ENCODE results near the gene SPDEF. TPM values are rescaled to one million over a fixed set of nuclear protein-coding genes. Genes with fewer than 3 reads are reported as not detected.

SPDEF gene
- total RNA-seq, 4 donors from 2014 or later = not detected

DNA sequence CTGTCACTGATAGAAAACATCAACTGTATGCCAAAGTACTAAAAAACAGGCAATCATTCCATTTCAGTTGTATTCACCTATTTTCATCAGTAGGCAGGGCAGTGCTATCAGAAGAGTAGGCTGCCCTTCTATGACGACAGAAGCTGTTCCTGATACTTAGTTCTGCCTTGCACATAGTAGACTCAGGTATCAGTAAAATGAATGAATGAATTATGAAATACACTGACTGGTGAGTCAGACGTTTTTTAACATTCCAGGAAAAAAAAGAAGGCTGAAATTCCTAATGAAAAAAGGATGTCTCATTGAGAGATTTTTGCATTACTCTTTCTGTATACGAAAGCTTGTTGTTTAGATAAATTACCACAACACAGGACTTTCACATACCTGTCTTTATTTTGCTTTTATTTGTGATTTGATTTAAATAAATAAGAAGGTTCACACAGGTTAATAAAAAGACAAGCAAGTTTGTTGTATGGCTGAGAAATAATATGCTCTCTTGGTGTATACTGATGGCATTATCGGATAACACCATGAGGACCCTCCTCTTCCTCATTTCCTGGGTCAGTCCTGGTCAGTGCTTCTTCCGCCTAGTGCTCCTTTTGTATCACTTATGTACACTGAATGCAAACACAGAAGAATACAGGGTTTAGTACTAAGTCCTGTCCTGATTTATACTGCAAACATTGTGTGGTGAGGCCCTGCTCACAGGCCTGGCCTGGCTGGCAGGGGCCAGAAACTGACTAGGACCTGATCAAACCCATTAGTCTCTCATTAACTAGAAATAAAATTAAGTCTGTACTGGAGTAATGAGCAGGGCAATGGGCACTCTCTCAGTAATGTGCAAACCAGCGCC, 39.4 kb upstream of the SPDEF start:
- H3K27ac ChIP-seq = no peak overlapping the region
- 64 to 74% methylated on average over 6 of the region's 6 CpGs for WGBS, 2 donors
- no peaks in the 10 kb centered on the region for H3K36me3 ChIP-seq
- TF ChIP-seq CTCF (IDR thresholded peaks at IDR 0.05) = no peak
- no peak for TF ChIP-seq POLR2A (IDR thresholded peaks at IDR 0.05)
- no peak for TF ChIP-seq EP300 (IDR thresholded peaks at IDR 0.05)
- H3K27me3 ChIP-seq = no peaks in the 10 kb centered on the region
- peaks cover 0 to 38% (median 5%) of the 10 kb centered on the region in 4 donors for H3K4me1 ChIP-seq
- no peaks in the 10 kb centered on the region for H3K9me3 ChIP-seq
- H3K4me3 ChIP-seq = no peak overlapping the region
- DNase-seq (ENCODE audit: low spot score in 2 of 2) = no peak

DNA sequence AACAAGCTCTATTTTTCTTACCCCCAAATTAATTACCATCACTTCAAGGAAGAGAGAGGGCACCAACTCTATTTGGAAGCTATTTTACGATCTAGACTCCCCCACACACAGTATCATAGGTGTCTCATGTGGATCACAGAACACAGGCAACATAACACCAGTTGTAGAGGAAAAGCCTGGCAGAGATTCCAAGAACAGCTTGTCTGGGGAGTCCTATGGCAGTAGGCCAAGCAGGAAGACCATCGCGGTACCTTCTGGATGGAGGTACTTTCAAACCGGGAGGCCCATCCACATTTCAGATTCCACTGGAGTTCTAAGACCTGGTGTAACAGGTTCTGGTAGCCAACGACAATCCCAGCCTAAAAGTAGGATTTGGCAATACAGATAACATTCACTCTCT, 37.6 kb upstream of the SPDEF start:
- Histone ChIP-seq H3K9me3 (no peaks in the 10 kb centered on the region), H3K27me3 (no peaks in the 10 kb centered on the region), H3K4me1 (peaks cover 0 to 23% (median 5%) of the 10 kb centered on the region in 4 donors), H3K27ac (no peak overlapping the region), H3K4me3 (no peak overlapping the region), H3K36me3 (peaks cover 0 to 12% (median 7%) of the 10 kb centered on the region in 3 donors)
- TF ChIP-seq POLR2A (IDR thresholded peaks at IDR 0.05) (no peak), CTCF (IDR thresholded peaks at IDR 0.05) (no peak), EP300 (IDR thresholded peaks at IDR 0.05) (no peak)
- DNase-seq (ENCODE audit: low spot score in 2 of 2) = no peak
- WGBS, 2 donors = 83 to 84% methylated on average over 5 of the region's 5 CpGs

- WGBS, 2 donors = 86 to 88% methylated on average over 10 of the region's 10 CpGs
- peaks cover 0 to 10% (median 0%) of the 10 kb centered on the region in 4 donors for H3K4me1 ChIP-seq
- H3K27ac ChIP-seq = no peak overlapping the region
- peaks cover 0 to 24% (median 7%) of the 10 kb centered on the region in 3 donors for H3K36me3 ChIP-seq
- TF ChIP-seq CTCF (IDR thresholded peaks at IDR 0.05) (no peak), EP300 (IDR thresholded peaks at IDR 0.05) (no peak), POLR2A (IDR thresholded peaks at IDR 0.05) (no peak)
- no peaks in the 10 kb centered on the region for H3K9me3 ChIP-seq
- no peaks in the 10 kb centered on the region for H3K27me3 ChIP-seq
- no peak overlapping the region for H3K4me3 ChIP-seq
- DNase-seq (ENCODE audit: low spot score in 2 of 2) = no peak
These were observed 36.3 kb upstream of the SPDEF start for GRCh38 chr6:34592208-34592952.

- H3K36me3 ChIP-seq = peaks cover 0 to 38% (median 7%) of the 10 kb centered on the region in 3 donors
- DNase-seq (ENCODE audit: low spot score in 2 of 2) = no peak
- TF ChIP-seq CTCF (IDR thresholded peaks at IDR 0.05) = no peak
- no peak for TF ChIP-seq EP300 (IDR thresholded peaks at IDR 0.05)
- TF ChIP-seq POLR2A (IDR thresholded peaks at IDR 0.05) = no peak
- H3K4me1 ChIP-seq = peaks cover 0 to 13% (median 0%) of the 10 kb centered on the region in 4 donors
- H3K27ac ChIP-seq = no peak overlapping the region
- no peak overlapping the region for H3K4me3 ChIP-seq
- no peaks in the 10 kb centered on the region for H3K27me3 ChIP-seq
- H3K9me3 ChIP-seq = no peaks in the 10 kb centered on the region
- WGBS, 2 donors = 72 to 83% methylated on average over 5 of the region's 5 CpGs
These were observed 33.6 kb upstream of the SPDEF start for GRCh38 chr6:34589691-34590090.

DNA sequence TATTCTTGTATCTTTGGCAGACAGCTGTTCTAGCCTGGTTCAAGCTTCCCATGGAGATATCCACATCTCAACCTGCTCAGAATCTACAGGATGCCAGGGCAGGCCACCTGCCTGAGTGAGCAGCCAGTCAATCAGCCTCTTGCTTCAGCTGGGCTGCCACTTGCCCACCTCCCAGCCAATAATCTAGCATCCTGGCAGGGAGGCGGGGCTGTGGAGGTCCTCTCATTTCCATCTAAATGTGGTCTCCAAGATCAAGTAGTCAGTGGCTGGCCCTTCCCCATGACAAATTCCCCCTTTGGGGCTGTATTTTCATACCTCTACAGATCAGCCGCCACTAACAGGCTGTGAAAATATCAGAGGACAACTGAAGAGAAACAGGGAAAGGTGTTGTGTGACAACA, 33.0 kb upstream of the SPDEF start:
- 70 to 100% methylated on average over 2 of the region's 2 CpGs for WGBS, 2 donors
- Histone ChIP-seq H3K36me3 (peaks cover 0 to 38% (median 7%) of the 10 kb centered on the region in 3 donors), H3K9me3 (no peaks in the 10 kb centered on the region), H3K4me1 (peaks cover 0 to 13% (median 0%) of the 10 kb centered on the region in 4 donors), H3K27me3 (no peaks in the 10 kb centered on the region), H3K27ac (no peak overlapping the region), H3K4me3 (no peak overlapping the region)
- no peak for TF ChIP-seq EP300 (IDR thresholded peaks at IDR 0.05)
- DNase-seq (ENCODE audit: low spot score in 2 of 2) = no peak
